ENCODE measurements around the gene SDK1. TPM values are rescaled to one million over a fixed set of nuclear protein-coding genes. Genes with fewer than 3 reads are reported as not detected.

Gene SDK1
- total and polyA plus RNA-seq, 2 donors (not counting 3 experiments of a cell fraction or from before 2014, with no cell fraction given): 1.6 to 3.9 TPM

GRCh38 chr7:4006687-4007086 is 705.6 kb downstream of the SDK1 start:
- no peak overlapping the region for H3K27ac ChIP-seq (ENCODE audit: insufficient read depth, low read depth, low read length)
- H3K9ac ChIP-seq (replicated peaks; ENCODE audit: extremely low read depth, insufficient read depth, low read length): no peak overlapping the region

GRCh38 chr7:4009211-4010060 is 708.4 kb downstream of the SDK1 start:
- H2AFZ ChIP-seq (ENCODE audit: low read depth, low read length): no peak overlapping the region
- H3K9ac ChIP-seq (replicated peaks; ENCODE audit: extremely low read depth, insufficient read depth, low read length): no peak overlapping the region
- H3K9me1 ChIP-seq (replicated peaks; ENCODE audit: control insufficient read depth, extremely low read depth, insufficient read depth, low read length): no peaks in the 10 kb centered on the region
- H3K4me1 ChIP-seq (ENCODE audit: control insufficient read depth, extremely low read depth, insufficient read depth, low read length): peaks cover 7% of the 10 kb centered on the region
- ChIA-PET POLR2A (no interaction called here), CTCF (no interaction called here)
- H4K20me1 ChIP-seq (replicated peaks; ENCODE audit: control insufficient read depth, extremely low read depth, insufficient read depth, low read length): no peaks in the 10 kb centered on the region
- H3K9me3 ChIP-seq (replicated peaks; ENCODE audit: control insufficient read depth, insufficient read depth, low read length): no peaks in the 10 kb centered on the region
- dilution Hi-C loops (cut with MboI; ENCODE audit: extremely low pct_ligation_motif_present, low sequenced_read_pairs): no loop called here
- H3K79me2 ChIP-seq (ENCODE audit: control insufficient read depth, insufficient read depth, low read length): no peaks in the 10 kb centered on the region
- TF ChIP-seq FOS (IDR thresholded peaks at IDR 0.05; ENCODE audit: borderline replicate concordance, insufficient read depth, low read length) (no peak), CTCF (IDR thresholded peaks at IDR 0.05; ENCODE audit: extremely low read depth in 1 of 2, insufficient read depth in 1 of 2, low read depth in 1 of 2, low read length in 2 of 2) (no peak)
- no peaks in the 10 kb centered on the region for H3K27me3 ChIP-seq (ENCODE audit: control insufficient read depth in 2 of 2, insufficient read depth in 2 of 2, low read length in 2 of 2)
- no peaks in the 10 kb centered on the region for H3K36me3 ChIP-seq (ENCODE audit: control insufficient read depth in 2 of 2, extremely low read depth in 1 of 2, insufficient read depth in 2 of 2, low read length in 2 of 2)
- FAIRE-seq: no peak
- BruUV-seq (replicated peaks): no TSS peak
- DNase-seq (ENCODE audit: low read depth, low spot score): no peak
- no peak overlapping the region for H3K4me2 ChIP-seq (ENCODE audit: insufficient read depth, low read length)
- no peak overlapping the region for H3K4me3 ChIP-seq (replicated peaks in 1 of 3; ENCODE audit: insufficient read depth in 1 of 3, low read depth in 1 of 3, low read length in 3 of 3)
- H3K27ac ChIP-seq (ENCODE audit: insufficient read depth, low read depth, low read length): no peak overlapping the region
- intact Hi-C loops (cut with micrococcal nuclease): no loop called here

More at GRCh38 chr7:4006687-4007086, 705.6 kb downstream of the SDK1 start:
- DNase-seq (ENCODE audit: low read depth, low spot score): no peak
- no peak for FAIRE-seq
- CTCF ChIA-PET: no interaction called here
- no peaks in the 10 kb centered on the region for H4K20me1 ChIP-seq (replicated peaks; ENCODE audit: control insufficient read depth, extremely low read depth, insufficient read depth, low read length)
- dilution Hi-C loops (cut with MboI; ENCODE audit: extremely low pct_ligation_motif_present, low sequenced_read_pairs): no loop called here
- H2AFZ ChIP-seq (ENCODE audit: low read depth, low read length): no peak overlapping the region
- H3K9me3 ChIP-seq (replicated peaks; ENCODE audit: control insufficient read depth, insufficient read depth, low read length): no peaks in the 10 kb centered on the region
- no peaks in the 10 kb centered on the region for H3K27me3 ChIP-seq (ENCODE audit: control insufficient read depth in 2 of 2, insufficient read depth in 2 of 2, low read length in 2 of 2)
- POLR2A ChIA-PET: no interaction called here
- H3K79me2 ChIP-seq (ENCODE audit: control insufficient read depth, insufficient read depth, low read length): no peaks in the 10 kb centered on the region
- H3K4me3 ChIP-seq (replicated peaks in 1 of 3; ENCODE audit: insufficient read depth in 1 of 3, low read depth in 1 of 3, low read length in 3 of 3): no peak overlapping the region
- no peak overlapping the region for H3K4me2 ChIP-seq (ENCODE audit: insufficient read depth, low read length)
- no peaks in the 10 kb centered on the region for H3K36me3 ChIP-seq (ENCODE audit: control insufficient read depth in 2 of 2, extremely low read depth in 1 of 2, insufficient read depth in 2 of 2, low read length in 2 of 2)
- intact Hi-C loops (cut with micrococcal nuclease): no loop called here
- H3K4me1 ChIP-seq (ENCODE audit: control insufficient read depth, extremely low read depth, insufficient read depth, low read length): peaks cover 4% of the 10 kb centered on the region
- no TSS peak for BruUV-seq (replicated peaks)
- H3K9me1 ChIP-seq (replicated peaks; ENCODE audit: control insufficient read depth, extremely low read depth, insufficient read depth, low read length): no peaks in the 10 kb centered on the region
- TF ChIP-seq JUN (IDR thresholded peaks at IDR 0.05; ENCODE audit: borderline replicate concordance, insufficient read depth, insufficient read length, low read depth): no peak
- no peak for TF ChIP-seq POLR2A (IDR thresholded peaks at IDR 0.05; ENCODE audit: low read depth, low read length)
- TF ChIP-seq, protein P1, sequence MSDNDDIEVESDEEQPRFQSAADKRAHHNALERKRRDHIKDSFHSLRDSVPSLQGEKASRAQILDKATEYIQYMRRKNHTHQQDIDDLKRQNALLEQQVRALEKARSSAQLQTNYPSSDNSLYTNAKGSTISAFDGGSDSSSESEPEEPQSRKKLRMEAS (IDR thresholded peaks at IDR 0.05; ENCODE audit: insufficient read depth, insufficient read length): no peak

All from endothelial cell of umbilical vein (primary cell).